Naive B cell (primary cell): ENCODE data around the gene NELL2. TPM values are rescaled to one million over a fixed set of nuclear protein-coding genes. Genes with fewer than 3 reads are reported as not detected.

ENCODE experiments used
- ATAC-seq, 2 donors: fragments of 150-1000 bp; cut with Tn5 transposase; 2 replicates each; pipeline ENCODE4 v1.10.0; 2021; ENCODE audit warnings: low read depth in 2 of 2, mild to moderate bottlenecking in 2 of 2, moderate library complexity in 2 of 2
- DNase-seq: peaks from one replicate; pipeline ENCODE4 v3.0.0; 2022
- H3K27ac Mint-ChIP-seq, 6 donors: one replicate each; pipeline ENCODE4 v1.8.0; 2020 to 2022; ENCODE audit warnings: mild to moderate bottlenecking in 6 of 6, mixed read lengths in 6 of 6, moderate library complexity in 5 of 6, inconsistent platforms in 2 of 6
- H3K27me3 Mint-ChIP-seq, 3 donors: one replicate each; pipeline ENCODE4 v1.8.0; 2021 to 2022; ENCODE audit warnings: mixed read lengths in 3 of 3, mild to moderate bottlenecking in 1 of 3
- H3K36me3 Mint-ChIP-seq, 2 donors: one replicate each; pipeline ENCODE4 v1.8.0; 2020 to 2022; ENCODE audit warnings: mixed read lengths in 2 of 2, inconsistent platforms in 1 of 2, mild to moderate bottlenecking in 1 of 2
- H3K4me1 Mint-ChIP-seq, 3 donors: one replicate each; pipeline ENCODE4 v1.8.0; 2020 to 2022; ENCODE audit warnings: mixed read lengths in 3 of 3, inconsistent platforms in 1 of 3, mild to moderate bottlenecking in 1 of 3, moderate library complexity in 1 of 3
- H3K4me3 Mint-ChIP-seq, 8 donors: one replicate each; pipeline ENCODE4 v1.8.0; 2020 to 2022; ENCODE audit warnings: mild to moderate bottlenecking in 8 of 8, mixed read lengths in 8 of 8, moderate library complexity in 8 of 8, inconsistent platforms in 2 of 8
- H3K9me3 Mint-ChIP-seq, 7 donors: one replicate each; pipeline ENCODE4 v1.8.0; 2020 to 2022; ENCODE audit warnings: mixed read lengths in 7 of 7, mild to moderate bottlenecking in 5 of 7, inconsistent platforms in 2 of 7, moderate library complexity in 1 of 7
- polyA plus RNA-seq, 6 donors: library from polyadenylated mRNA; unstranded; fragments of 300-500 nt; fragmentation: Illumina TruSeq; gene quantifications; one replicate each; pipeline ENCODE4 v1.2.3, GENCODE V29; 2021; ENCODE audit warnings: low read depth in 6 of 6

Gene NELL2
- polyA plus RNA-seq, 6 donors from 2014 or later = 0.23 to 0.86 (median 0.43) TPM

DNA sequence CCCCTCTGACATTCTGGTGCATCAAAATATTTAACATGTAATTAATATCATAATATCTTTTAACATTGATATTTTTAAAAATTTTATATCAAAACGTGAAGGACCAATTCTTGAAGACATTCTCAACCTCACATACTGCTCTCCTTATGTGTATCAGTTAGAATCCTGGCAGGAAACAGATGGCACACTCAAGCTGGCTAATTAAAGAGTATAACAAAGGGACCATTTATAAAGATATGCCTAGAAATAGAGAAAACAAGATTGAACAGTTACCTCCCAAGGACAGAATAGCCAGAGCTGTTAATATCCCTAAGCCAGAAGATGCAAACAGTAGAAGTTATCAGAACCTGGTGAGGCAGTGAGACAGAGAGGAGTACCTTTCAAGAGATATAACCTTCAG lies 368.7 kb downstream of the NELL2 start:
- Mint-ChIP-seq H3K4me3 (no peak overlapping the region), H3K4me1 (no peaks in the 10 kb centered on the region), H3K27me3 (no peaks in the 10 kb centered on the region), H3K36me3 (no peaks in the 10 kb centered on the region), H3K9me3 (peaks cover 0 to 4% (median 0%) of the 10 kb centered on the region in 7 donors), H3K27ac (no peak overlapping the region)
- ATAC-seq (no peak), DNase-seq (no peak)

GRCh38 chr12:44504799-44505198 lies 371.3 kb downstream of the NELL2 start:
- H3K4me1 Mint-ChIP-seq = no peaks in the 10 kb centered on the region
- no peaks in the 10 kb centered on the region for H3K27me3 Mint-ChIP-seq
- H3K27ac Mint-ChIP-seq = no peak overlapping the region
- DNase-seq = no peak
- H3K9me3 Mint-ChIP-seq = peaks cover 0 to 8% (median 5%) of the 10 kb centered on the region in 7 donors
- no peaks in the 10 kb centered on the region for H3K36me3 Mint-ChIP-seq
- no peak for ATAC-seq
- no peak overlapping the region for H3K4me3 Mint-ChIP-seq

DNA sequence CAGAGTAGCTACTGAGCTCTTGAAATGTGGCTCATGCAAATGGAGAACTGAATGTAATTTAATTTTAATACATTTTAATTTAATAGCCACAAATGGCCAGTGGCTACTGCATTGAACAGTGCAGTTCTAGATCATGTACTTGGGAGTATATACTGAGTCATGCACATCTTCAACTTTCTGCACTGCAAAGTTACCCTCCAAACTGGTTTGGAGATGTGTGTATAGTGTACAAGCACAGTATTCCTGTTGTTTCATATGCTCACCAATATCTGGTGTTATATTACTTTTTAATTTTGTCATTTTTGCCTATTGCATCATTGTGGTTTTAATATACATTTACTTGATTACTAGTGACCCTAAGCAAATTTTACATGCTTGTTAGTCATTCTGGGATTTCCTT lies 372.8 kb downstream of the NELL2 start:
- no peaks in the 10 kb centered on the region for H3K36me3 Mint-ChIP-seq
- H3K27me3 Mint-ChIP-seq = no peaks in the 10 kb centered on the region
- ATAC-seq = no peak
- no peak for DNase-seq
- H3K4me3 Mint-ChIP-seq = no peak overlapping the region
- H3K4me1 Mint-ChIP-seq = no peaks in the 10 kb centered on the region
- H3K9me3 Mint-ChIP-seq = peaks cover 0 to 8% (median 5%) of the 10 kb centered on the region in 7 donors
- no peak overlapping the region for H3K27ac Mint-ChIP-seq

DNA sequence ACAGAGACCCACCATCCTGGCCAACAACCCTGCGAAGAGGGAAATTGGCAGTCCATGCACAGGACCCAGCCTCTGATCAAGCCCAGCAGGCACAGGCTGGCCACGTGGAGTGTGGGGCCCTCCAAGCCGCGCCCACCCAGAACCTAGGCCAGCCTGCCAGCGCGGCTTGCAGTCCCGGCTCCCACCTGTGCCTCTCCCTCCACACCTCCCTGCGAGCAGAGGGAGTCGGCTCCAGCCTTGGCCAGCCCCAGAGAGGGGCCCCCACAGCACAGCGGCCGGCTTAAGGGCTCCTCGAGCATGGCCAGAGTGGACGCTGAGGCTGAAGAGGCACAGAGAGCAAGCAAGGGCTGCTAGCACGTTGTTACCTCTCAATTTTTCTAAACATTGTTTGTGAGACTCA lies 373.4 kb downstream of the NELL2 start:
- no peaks in the 10 kb centered on the region for H3K4me1 Mint-ChIP-seq
- H3K27me3 Mint-ChIP-seq = no peaks in the 10 kb centered on the region
- H3K36me3 Mint-ChIP-seq = no peaks in the 10 kb centered on the region
- H3K27ac Mint-ChIP-seq = no peak overlapping the region
- peaks cover 0 to 8% (median 5%) of the 10 kb centered on the region in 7 donors for H3K9me3 Mint-ChIP-seq
- H3K4me3 Mint-ChIP-seq = no peak overlapping the region
- DNase-seq = no peak
- ATAC-seq = no peak

- DNase-seq (no peak), ATAC-seq (no peak)
- Mint-ChIP-seq H3K9me3 (peaks cover 1 to 10% (median 6%) of the 10 kb centered on the region in 7 donors), H3K36me3 (no peaks in the 10 kb centered on the region), H3K4me3 (no peak overlapping the region), H3K27me3 (no peaks in the 10 kb centered on the region), H3K4me1 (peaks cover 0 to 2% (median 0%) of the 10 kb centered on the region in 3 donors), H3K27ac (no peak overlapping the region)
Observed at GRCh38 chr12:44500423-44500822, 375.7 kb downstream of the NELL2 start.

- Mint-ChIP-seq H3K9me3 (peaks cover 1 to 14% (median 7%) of the 10 kb centered on the region in 7 donors), H3K4me3 (no peak overlapping the region), H3K36me3 (no peaks in the 10 kb centered on the region), H3K27me3 (no peaks in the 10 kb centered on the region), H3K27ac (no peak overlapping the region), H3K4me1 (peaks cover 0 to 3% (median 0%) of the 10 kb centered on the region in 3 donors)
- no peak for ATAC-seq
- DNase-seq = no peak
Observed at GRCh38 chr12:44497044-44497443, 379.1 kb downstream of the NELL2 start.

GRCh38 chr12:44490181-44490580 lies 385.9 kb downstream of the NELL2 start:
- Mint-ChIP-seq H3K36me3 (no peaks in the 10 kb centered on the region), H3K4me3 (no peak overlapping the region), H3K27ac (no peak overlapping the region), H3K4me1 (no peaks in the 10 kb centered on the region), H3K27me3 (no peaks in the 10 kb centered on the region), H3K9me3 (peaks cover 0 to 5% (median 3%) of the 10 kb centered on the region in 7 donors)
- DNase-seq (no peak), ATAC-seq (no peak)

GRCh38 chr12:44488180-44488579 lies 387.9 kb downstream of the NELL2 start:
- Mint-ChIP-seq H3K4me3 (no peak overlapping the region), H3K36me3 (no peaks in the 10 kb centered on the region), H3K9me3 (peaks cover 0 to 9% (median 4%) of the 10 kb centered on the region in 7 donors), H3K4me1 (no peaks in the 10 kb centered on the region), H3K27me3 (no peaks in the 10 kb centered on the region), H3K27ac (no peak overlapping the region)
- DNase-seq (no peak), ATAC-seq (no peak)

GRCh38 chr12:44484862-44485261 lies 391.3 kb downstream of the NELL2 start:
- Mint-ChIP-seq H3K4me3 (no peak overlapping the region), H3K27ac (no peak overlapping the region), H3K4me1 (no peaks in the 10 kb centered on the region), H3K9me3 (peaks cover 0 to 15% (median 6%) of the 10 kb centered on the region in 7 donors), H3K27me3 (peaks cover 0 to 4% (median 0%) of the 10 kb centered on the region in 3 donors), H3K36me3 (no peaks in the 10 kb centered on the region)
- DNase-seq (no peak), ATAC-seq (no peak)

GRCh38 chr12:44477331-44477980 lies 398.7 kb downstream of the NELL2 start:
- DNase-seq = no peak
- Mint-ChIP-seq H3K4me1 (no peaks in the 10 kb centered on the region), H3K27me3 (no peaks in the 10 kb centered on the region), H3K9me3 (peaks cover 11 to 55% (median 29%) of the 10 kb centered on the region in 7 donors), H3K4me3 (no peak overlapping the region), H3K36me3 (no peaks in the 10 kb centered on the region), H3K27ac (no peak overlapping the region)
- no peak for ATAC-seq

DNA sequence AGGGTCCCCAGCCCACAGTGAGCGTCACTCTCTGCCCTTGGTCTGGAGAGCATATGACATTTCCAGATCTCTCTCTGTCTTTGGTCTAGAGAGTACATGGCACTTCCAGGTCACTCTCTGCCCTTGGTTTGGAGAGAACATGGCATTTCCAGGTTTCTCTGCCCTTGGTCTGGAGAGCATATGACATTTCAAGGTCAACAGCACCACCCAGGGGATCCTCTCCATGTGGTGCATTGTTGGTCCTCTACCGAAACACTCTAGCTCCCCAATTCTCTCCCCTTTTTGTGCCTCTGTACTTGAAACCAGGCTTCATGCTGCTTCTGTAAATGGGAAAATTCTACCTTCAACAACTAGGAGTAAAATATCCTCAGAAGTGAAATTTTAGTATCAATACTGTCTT lies 399.4 kb downstream of the NELL2 start:
- no peaks in the 10 kb centered on the region for H3K36me3 Mint-ChIP-seq
- no peaks in the 10 kb centered on the region for H3K27me3 Mint-ChIP-seq
- ATAC-seq (no peak), DNase-seq (no peak)
- H3K27ac Mint-ChIP-seq = no peak overlapping the region
- H3K4me3 Mint-ChIP-seq = no peak overlapping the region
- H3K9me3 Mint-ChIP-seq = peaks cover 11 to 53% (median 27%) of the 10 kb centered on the region in 7 donors
- no peaks in the 10 kb centered on the region for H3K4me1 Mint-ChIP-seq

GRCh38 chr12:44465139-44465538 lies 411.0 kb downstream of the NELL2 start:
- no peaks in the 10 kb centered on the region for H3K4me1 Mint-ChIP-seq
- DNase-seq (no peak), ATAC-seq (no peak)
- no peaks in the 10 kb centered on the region for H3K27me3 Mint-ChIP-seq
- H3K4me3 Mint-ChIP-seq = no peak overlapping the region
- no peaks in the 10 kb centered on the region for H3K36me3 Mint-ChIP-seq
- H3K9me3 Mint-ChIP-seq = peaks cover 0 to 19% (median 3%) of the 10 kb centered on the region in 7 donors
- H3K27ac Mint-ChIP-seq = no peak overlapping the region

DNA sequence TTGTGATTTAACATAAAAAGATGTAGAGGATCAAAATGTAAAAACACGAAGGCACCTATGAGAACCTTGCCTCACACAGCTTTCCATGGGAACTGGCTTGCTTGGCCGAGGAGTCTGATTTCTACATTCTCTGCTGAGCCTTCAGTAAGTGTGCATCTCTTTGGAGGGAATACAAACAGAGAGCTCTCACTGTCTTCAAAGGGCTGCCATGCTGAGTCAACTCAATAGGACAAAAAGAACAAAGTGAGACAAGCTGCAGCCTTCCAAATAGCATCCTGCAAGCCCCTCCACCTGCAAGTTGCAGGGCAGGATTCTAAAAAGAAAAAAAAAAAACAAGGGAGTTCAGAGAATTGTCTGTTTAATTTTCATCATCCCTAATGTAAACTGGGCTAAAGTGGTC lies 411.9 kb downstream of the NELL2 start:
- Mint-ChIP-seq H3K27ac (no peak overlapping the region), H3K4me3 (no peak overlapping the region), H3K9me3 (peaks cover 0 to 19% (median 4%) of the 10 kb centered on the region in 7 donors), H3K36me3 (no peaks in the 10 kb centered on the region), H3K4me1 (no peaks in the 10 kb centered on the region), H3K27me3 (no peaks in the 10 kb centered on the region)
- ATAC-seq = no peak
- DNase-seq = no peak

GRCh38 chr12:44462729-44463128 lies 413.4 kb downstream of the NELL2 start:
- no peaks in the 10 kb centered on the region for H3K4me1 Mint-ChIP-seq
- H3K27me3 Mint-ChIP-seq = no peaks in the 10 kb centered on the region
- H3K4me3 Mint-ChIP-seq = no peak overlapping the region
- no peaks in the 10 kb centered on the region for H3K36me3 Mint-ChIP-seq
- H3K9me3 Mint-ChIP-seq = peaks cover 0 to 18% (median 4%) of the 10 kb centered on the region in 7 donors
- ATAC-seq (no peak), DNase-seq (no peak)
- no peak overlapping the region for H3K27ac Mint-ChIP-seq

- H3K9me3 Mint-ChIP-seq = peaks cover 0 to 5% (median 3%) of the 10 kb centered on the region in 7 donors
- H3K4me1 Mint-ChIP-seq = no peaks in the 10 kb centered on the region
- DNase-seq (no peak), ATAC-seq (no peak)
- no peaks in the 10 kb centered on the region for H3K27me3 Mint-ChIP-seq
- H3K27ac Mint-ChIP-seq = no peak overlapping the region
- H3K36me3 Mint-ChIP-seq = no peaks in the 10 kb centered on the region
- no peak overlapping the region for H3K4me3 Mint-ChIP-seq
Observed at GRCh38 chr12:44460261-44460660, 415.9 kb downstream of the NELL2 start.
